Smooth muscle cell (in vitro differentiated cells): ENCODE measurements around the gene HSPH1. TPM values are rescaled to one million over a fixed set of nuclear protein-coding genes. Genes with fewer than 3 reads are reported as not detected.

Experiments
- DNase-seq: peaks from one replicate; lab custom pipeline; 2025; ENCODE audit not compliant: unreplicated experiment; lab: John Stamatoyannopoulos, UW
- H2AFZ ChIP-seq: fragments of 200-600 bp; sonication (generic); 2 replicates; pipeline ENCODE4 v1.6.0; 2016; ENCODE audit warnings: antibody characterized with exemption, low read depth, mild to moderate bottlenecking
- H3F3A ChIP-seq: fragments of 200-600 bp; sonication (generic); 2 replicates; pipeline ENCODE4 v1.6.0; 2017; ENCODE audit warnings: antibody characterized with exemption, low read depth
- H3K27ac ChIP-seq: fragments of 200-600 bp; sonication (generic); 2 replicates; pipeline ENCODE4 v1.5.1; 2016; ENCODE audit warnings: low read depth, mild to moderate bottlenecking
- H3K27me3 ChIP-seq: fragments of 200-600 bp; sonication (generic); 2 replicates; pipeline ENCODE4 v1.6.1; 2016; ENCODE audit warnings: low read depth, mild to moderate bottlenecking
- H3K36me3 ChIP-seq: fragments of 200-600 bp; sonication (generic); 2 replicates; pipeline ENCODE4 v1.5.1; 2016; ENCODE audit warnings: low read depth
- H3K4me1 ChIP-seq: fragments of 200-600 bp; sonication (generic); 2 replicates; pipeline ENCODE4 v1.5.1; 2016; ENCODE audit warnings: low read depth
- H3K4me2 ChIP-seq: fragments of 200-600 bp; sonication (generic); 2 replicates; pipeline ENCODE4 v1.6.0; 2016; ENCODE audit warnings: mild to moderate bottlenecking
- H3K4me3 ChIP-seq: fragments of 200-600 bp; sonication (generic); 2 replicates; pipeline ENCODE4 v1.5.1; 2016; ENCODE audit warnings: mild to moderate bottlenecking
- H3K79me2 ChIP-seq: fragments of 200-600 bp; sonication (generic); 2 replicates; pipeline ENCODE4 v1.6.0; 2016; ENCODE audit warnings: low read depth, mild to moderate bottlenecking
- H3K9ac ChIP-seq: fragments of 200-600 bp; sonication (generic); 2 replicates; pipeline ENCODE4 v1.6.0; 2016; ENCODE audit warnings: low read depth
- H3K9me3 ChIP-seq: fragments of 200-600 bp; sonication (generic); replicated peaks from 2 replicates; pipeline ENCODE4 v1.5.1; 2016; ENCODE audit warnings: low read depth
- H4K20me1 ChIP-seq: fragments of 200-600 bp; sonication (generic); 2 replicates; pipeline ENCODE4 v1.6.0; 2016; ENCODE audit warnings: low read depth
- WGBS: methylation state at CpG from one replicate; pipeline ENCODE4 v1.1.7; 2016; ENCODE audit warnings: low lambda C conversion rate; 5-methylcytosine and 5-hydroxymethylcytosine counted together
- polyA plus RNA-seq: library from polyadenylated mRNA; unstranded; fragments of >200 nt; fragmentation: Nextera tagmentation; extraction: Ambion mirVana; gene quantifications from 2 replicates; pipeline ENCODE4 v1.2.1, GENCODE V29; 2016
- total RNA-seq: library from RNA; depleted of rRNA; stranded (reverse); fragments of >200 nt; gene quantifications from 2 replicates; pipeline ENCODE4 v1.2.3, GENCODE V29; 2014
- TF ChIP-seq, protein P1 (sequence below): fragments of 200-600 bp; sonication (generic); IDR thresholded peaks from 2 replicates; pipeline ENCODE4 v1.5.1; 2017; ENCODE audit warnings: borderline replicate concordance, mild to moderate bottlenecking, antibody characterized with exemption; ENCODE audit not compliant: insufficient read depth, poor library complexity, severe bottlenecking

Gene HSPH1
- total and polyA plus RNA-seq, 2 experiments from 2014 or later: 39.2 to 81.4 TPM

DNA sequence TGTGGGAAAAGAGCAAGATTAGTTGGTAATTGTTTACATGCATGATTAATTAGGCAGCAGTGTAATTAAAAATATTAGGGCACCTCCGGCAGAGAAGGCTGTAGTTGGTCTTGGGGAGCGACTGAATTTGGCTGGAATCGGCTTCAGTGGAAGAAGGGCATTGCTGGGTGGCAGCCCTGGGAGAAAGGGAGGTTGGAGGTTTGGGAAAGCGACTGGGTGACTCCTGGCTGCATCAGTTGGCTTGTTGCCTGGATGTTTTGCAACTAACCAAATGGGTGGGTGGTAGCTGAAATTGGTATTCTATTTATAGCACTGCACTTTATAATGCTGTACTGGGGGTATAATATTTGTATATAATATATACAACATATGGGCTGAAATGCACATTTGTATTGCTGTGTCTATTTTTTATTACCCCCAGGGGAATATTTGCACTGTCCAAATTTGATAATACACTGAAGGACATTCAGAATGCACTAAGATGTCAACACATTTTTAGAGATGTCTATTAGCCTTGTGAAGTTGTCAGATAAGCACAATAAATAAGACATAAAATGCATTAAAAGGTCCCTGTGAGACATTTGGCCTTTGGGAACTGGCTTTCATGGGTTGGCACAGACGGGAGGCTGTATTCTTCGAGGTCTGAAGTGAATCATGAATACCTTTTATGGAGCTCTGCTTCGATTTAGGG, 39.8 kb upstream of the HSPH1 start:
- DNase-seq: no peak
- Histone ChIP-seq H4K20me1 (no peaks in the 10 kb centered on the region), H3K36me3 (no peaks in the 10 kb centered on the region), H3K9me3 (no peaks in the 10 kb centered on the region), H2AFZ (no peak overlapping the region), H3F3A (no peaks in the 10 kb centered on the region), H3K27me3 (no peaks in the 10 kb centered on the region), H3K4me3 (peak overlapping the region; percentile 87), H3K79me2 (peaks cover 14% of the 10 kb centered on the region), H3K9ac (no peak overlapping the region), H3K4me2 (peak overlapping the region; percentile 94), H3K4me1 (peaks cover 12% of the 10 kb centered on the region), H3K27ac (no peak overlapping the region)
- WGBS: 65% methylated on average over 7 of the region's 7 CpGs
- TF ChIP-seq, protein P1, sequence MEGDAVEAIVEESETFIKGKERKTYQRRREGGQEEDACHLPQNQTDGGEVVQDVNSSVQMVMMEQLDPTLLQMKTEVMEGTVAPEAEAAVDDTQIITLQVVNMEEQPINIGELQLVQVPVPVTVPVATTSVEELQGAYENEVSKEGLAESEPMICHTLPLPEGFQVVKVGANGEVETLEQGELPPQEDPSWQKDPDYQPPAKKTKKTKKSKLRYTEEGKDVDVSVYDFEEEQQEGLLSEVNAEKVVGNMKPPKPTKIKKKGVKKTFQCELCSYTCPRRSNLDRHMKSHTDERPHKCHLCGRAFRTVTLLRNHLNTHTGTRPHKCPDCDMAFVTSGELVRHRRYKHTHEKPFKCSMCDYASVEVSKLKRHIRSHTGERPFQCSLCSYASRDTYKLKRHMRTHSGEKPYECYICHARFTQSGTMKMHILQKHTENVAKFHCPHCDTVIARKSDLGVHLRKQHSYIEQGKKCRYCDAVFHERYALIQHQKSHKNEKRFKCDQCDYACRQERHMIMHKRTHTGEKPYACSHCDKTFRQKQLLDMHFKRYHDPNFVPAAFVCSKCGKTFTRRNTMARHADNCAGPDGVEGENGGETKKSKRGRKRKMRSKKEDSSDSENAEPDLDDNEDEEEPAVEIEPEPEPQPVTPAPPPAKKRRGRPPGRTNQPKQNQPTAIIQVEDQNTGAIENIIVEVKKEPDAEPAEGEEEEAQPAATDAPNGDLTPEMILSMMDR: no peak

DNA sequence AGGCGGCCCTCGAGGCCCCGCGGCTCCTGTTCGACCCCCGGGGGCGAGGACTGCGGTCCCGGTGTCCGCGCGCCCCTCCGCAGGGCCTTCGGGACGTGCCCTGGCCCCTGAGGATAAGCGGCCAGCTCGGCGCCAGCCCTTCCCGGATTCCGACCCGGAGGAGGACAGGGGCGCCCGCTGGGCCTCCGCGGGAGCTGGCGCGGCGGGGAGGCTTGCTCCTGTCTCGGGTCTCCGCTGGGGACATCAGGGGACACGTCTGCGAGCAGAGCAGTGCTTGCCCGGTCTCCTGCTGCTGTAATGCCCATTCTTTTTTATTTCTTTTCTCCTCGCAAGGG, 38.9 kb upstream of the HSPH1 start:
- Histone ChIP-seq H3K4me1 (peaks cover 12% of the 10 kb centered on the region), H3K27me3 (no peaks in the 10 kb centered on the region), H3K27ac (peak overlapping the region; percentile 62), H3K4me3 (peak overlapping the region; percentile 87), H3K4me2 (peak overlapping the region; percentile 94), H3K9me3 (no peaks in the 10 kb centered on the region), H2AFZ (peak overlapping the region; percentile 90), H3K36me3 (no peaks in the 10 kb centered on the region), H4K20me1 (no peaks in the 10 kb centered on the region), H3K79me2 (peaks cover 14% of the 10 kb centered on the region), H3K9ac (peak overlapping the region; percentile 68), H3F3A (no peaks in the 10 kb centered on the region)
- TF ChIP-seq, protein P1: no peak
- DNase-seq: peak; percentile 51
- WGBS: 1% methylated on average over 32 of the region's 34 CpGs

DNA sequence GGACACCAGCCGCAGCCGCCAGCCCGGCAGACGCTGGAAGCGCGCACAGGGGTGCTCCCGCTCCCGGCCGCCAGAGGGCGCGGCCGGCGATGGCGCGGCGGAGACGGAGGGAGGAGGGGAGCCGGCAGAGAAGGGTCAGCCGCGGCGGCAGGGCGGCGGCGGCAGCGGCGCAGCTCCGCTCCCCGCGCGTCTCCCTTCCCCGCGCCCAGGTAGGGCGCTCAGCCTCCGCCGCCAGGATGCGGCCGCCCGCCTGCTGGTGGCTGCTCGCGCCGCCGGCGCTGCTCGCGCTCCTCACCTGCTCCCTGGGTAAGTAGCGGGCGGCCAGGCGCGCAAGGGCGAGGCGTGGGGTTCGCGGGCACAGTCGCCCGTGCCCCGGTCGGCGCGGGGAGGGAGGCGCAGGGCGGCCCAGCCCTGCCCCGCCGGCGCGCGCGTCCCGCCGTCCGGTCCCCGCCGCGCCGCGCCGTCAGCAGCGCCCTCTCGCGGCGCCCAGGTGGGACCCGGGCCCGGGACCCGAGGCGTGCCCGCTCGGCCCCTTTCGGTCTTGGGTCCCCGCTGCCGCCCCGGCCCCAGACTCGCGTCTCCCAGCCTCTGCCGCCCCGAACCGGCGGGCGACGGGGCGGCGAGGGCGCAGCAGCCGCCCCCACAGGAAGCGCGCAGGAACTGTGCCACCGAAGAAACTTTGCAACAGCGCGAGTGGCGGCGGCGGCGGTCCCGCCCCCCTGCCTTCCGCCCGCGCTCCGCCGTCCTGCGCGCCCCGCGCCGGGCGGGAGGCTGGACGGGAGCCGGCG, 38.3 kb upstream of the HSPH1 start, which contains the start of gene B3GLCT:
Gene B3GLCT (plus strand): TSS at position 127 of the 788 bp plus-strand sequence. CDS start 110 bp downstream, at position 237.
- H4K20me1 ChIP-seq: no peaks in the 10 kb centered on the region
- TF ChIP-seq, protein P1: peak; percentile 89
- DNase-seq: peak; percentile 51
- under 1% methylated on average over 82 of the region's 126 CpGs for WGBS
- H3K4me1 ChIP-seq: peaks cover 12% of the 10 kb centered on the region
- no peaks in the 10 kb centered on the region for H3F3A ChIP-seq
- H3K9ac ChIP-seq: peak within 1 kb of the TSS; percentile 68
- H3K4me2 ChIP-seq: peak within 1 kb of the TSS; percentile 94
- H3K79me2 ChIP-seq: peaks cover 14% of the 10 kb centered on the region
- peak within 1 kb of the TSS; percentile 87 for H3K4me3 ChIP-seq
- H3K36me3 ChIP-seq: no peaks in the 10 kb centered on the region
- H2AFZ ChIP-seq: peak within 1 kb of the TSS; percentile 90
- H3K9me3 ChIP-seq: no peaks in the 10 kb centered on the region
- H3K27ac ChIP-seq: peak within 1 kb of the TSS; percentile 62
- H3K27me3 ChIP-seq: no peaks in the 10 kb centered on the region
